Sigmoid colon (tissue), 7 donors: ENCODE measurements around the gene SLC6A3. TPM values are rescaled to one million over a fixed set of nuclear protein-coding genes. Genes with fewer than 3 reads are reported as not detected.
A peak's percentile ranks its signal among the peaks of the same experiment; 100 is the strongest.
"Not testable (repeated sequence)": the region's sequence is repeated elsewhere in the genome, so short reads cannot be mapped to it uniquely, and the experiment has no call there.

ENCODE experiments used
- DNase-seq: peaks from one replicate; pipeline ENCODE4 v3.0.0-alpha.2; 2019
- H3K27ac ChIP-seq, 4 donors: fragments of 200-600 bp; sonication (generic); one replicate each; pipeline ENCODE4 v1.5.1; 2016 to 2019; ENCODE audit warnings: mild to moderate bottlenecking in 1 of 4
- H3K27me3 ChIP-seq, 3 donors: fragments of 200-600 bp; sonication (generic); one replicate each; pipeline ENCODE4 v1.5.1; 2019; ENCODE audit warnings: mild to moderate bottlenecking in 1 of 3
- H3K36me3 ChIP-seq, 4 donors: fragments of 200-600 bp; sonication (generic); one replicate each; pipeline ENCODE4 v1.5.1; 2016 to 2019
- H3K4me1 ChIP-seq, 4 donors: fragments of 200-600 bp; sonication (generic); one replicate each; pipeline ENCODE4 v1.5.1; 2017 to 2019
- H3K4me3 ChIP-seq, 4 donors: fragments of 200-600 bp; sonication (generic); one replicate each; pipeline ENCODE4 v1.5.1; 2017 to 2019; ENCODE audit warnings: mild to moderate bottlenecking in 2 of 4, moderate library complexity in 1 of 4
- H3K9me3 ChIP-seq, 4 donors: fragments of 200-600 bp in 3 of 4; sonication (generic) in 3 of 4; one replicate each; pipeline versions ENCODE4 v1.5.1 to v1.6.1; 2013 to 2019
- EP300 ChIP-seq, 4 donors: sonication (generic); formaldehyde crosslinking; IDR thresholded peaks; one replicate each; pipeline ENCODE4 v1.6.1; 2017; ENCODE audit warnings: antibody characterized with exemption in 4 of 4
- POLR2A ChIP-seq, 2 donors: fragments of 450-650 bp; IDR thresholded peaks; one replicate each; pipeline ENCODE4 v1.6.1; 2016; ENCODE audit warnings: antibody characterized with exemption in 2 of 2, mild to moderate bottlenecking in 2 of 2, moderate library complexity in 2 of 2
- POLR2AphosphoS5 ChIP-seq, 4 donors: sonication (generic); formaldehyde crosslinking; IDR thresholded peaks; one replicate each; pipeline ENCODE4 v1.6.1; 2017; ENCODE audit warnings: antibody characterized with exemption in 4 of 4
- WGBS, 2 donors: extraction: QIAGEN DNeasy Blood & Tissue Kit; methylation state at CpG; one replicate each; pipeline ENCODE4 v1.1.7; 2013; 5-methylcytosine and 5-hydroxymethylcytosine counted together
- intact Hi-C: fragments of 100-400 bp; cut with DNase I; formaldehyde crosslinking; loops from one replicate; pipeline ENCODE4 v1.15.1; 2023
- polyA plus RNA-seq, 3 donors: library from polyadenylated mRNA; stranded (reverse); fragments of 200-250 nt; gene quantifications; one replicate each; pipeline ENCODE4 v1.2.3, GENCODE V29; 2013
- total RNA-seq, 4 donors: library from RNA; depleted of rRNA; stranded (reverse); fragments of >200 nt; gene quantifications; one replicate each; pipeline ENCODE4 v1.1.0, GENCODE V29; 2016
- TF ChIP-seq, protein P1 (sequence below), 4 experiments: fragments of 450-650 bp in 3 of 4; fragments of 200-600 bp in 1 of 4; IDR thresholded peaks; one replicate each; pipeline ENCODE4 v1.5.1; 2016 to 2019; ENCODE audit warnings: antibody characterized with exemption in 4 of 4, mild to moderate bottlenecking in 3 of 4, moderate library complexity in 2 of 4
- donor health status: healthy with polysubstance abuse.
- donor health status: Bipolar disorder and iron deficiency.
- donor health status: healthy.

SLC6A3 gene
- total and polyA plus RNA-seq, 7 donors: 0.06 TPM; not detected in 6

DNA sequence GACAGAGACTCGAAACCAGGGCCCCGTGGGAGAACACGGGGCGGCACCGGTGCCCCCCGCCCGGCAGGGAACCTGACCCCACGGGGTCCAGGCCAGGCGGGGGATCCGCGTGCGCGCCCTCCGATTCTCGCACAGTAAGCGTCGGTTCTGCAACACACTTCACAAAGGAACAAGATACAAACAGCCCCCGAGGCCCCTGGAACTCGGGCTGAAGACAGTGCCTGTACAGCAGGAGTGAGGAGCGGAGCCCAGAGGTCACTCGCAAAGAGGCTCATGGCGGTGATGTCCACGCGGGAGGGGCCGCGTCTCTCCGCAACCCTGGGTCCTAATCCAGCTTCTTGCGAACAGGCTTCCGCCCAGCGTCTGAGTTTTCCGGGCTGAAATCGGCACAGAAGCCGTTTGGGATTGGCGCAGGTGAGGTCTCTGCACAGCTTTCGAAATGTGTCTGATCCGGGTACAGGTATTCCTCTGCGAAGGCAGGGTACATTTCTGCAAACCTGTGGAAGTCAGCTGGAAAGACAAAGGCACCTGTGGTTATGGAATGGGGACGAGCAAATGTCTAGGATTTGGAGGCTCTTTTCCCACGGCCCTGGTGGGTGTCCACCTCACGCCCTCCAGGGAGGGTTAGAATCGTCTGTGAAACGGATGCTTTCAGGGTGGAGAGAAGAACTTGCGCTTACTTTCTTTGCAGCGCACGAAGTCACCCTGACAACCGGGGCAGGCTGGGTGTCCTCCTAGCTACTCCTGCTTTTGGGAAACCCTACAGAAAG is 18.3 kb upstream of the SLC6A3 start:
- peaks cover 5 to 66% (median 21%) of the 10 kb centered on the region in 4 donors for H3K36me3 ChIP-seq
- WGBS, 2 donors: 96 to 97% methylated on average over 46 of the region's 46 CpGs
- no peak overlapping the region for H3K27ac ChIP-seq
- TF ChIP-seq, protein P1, sequence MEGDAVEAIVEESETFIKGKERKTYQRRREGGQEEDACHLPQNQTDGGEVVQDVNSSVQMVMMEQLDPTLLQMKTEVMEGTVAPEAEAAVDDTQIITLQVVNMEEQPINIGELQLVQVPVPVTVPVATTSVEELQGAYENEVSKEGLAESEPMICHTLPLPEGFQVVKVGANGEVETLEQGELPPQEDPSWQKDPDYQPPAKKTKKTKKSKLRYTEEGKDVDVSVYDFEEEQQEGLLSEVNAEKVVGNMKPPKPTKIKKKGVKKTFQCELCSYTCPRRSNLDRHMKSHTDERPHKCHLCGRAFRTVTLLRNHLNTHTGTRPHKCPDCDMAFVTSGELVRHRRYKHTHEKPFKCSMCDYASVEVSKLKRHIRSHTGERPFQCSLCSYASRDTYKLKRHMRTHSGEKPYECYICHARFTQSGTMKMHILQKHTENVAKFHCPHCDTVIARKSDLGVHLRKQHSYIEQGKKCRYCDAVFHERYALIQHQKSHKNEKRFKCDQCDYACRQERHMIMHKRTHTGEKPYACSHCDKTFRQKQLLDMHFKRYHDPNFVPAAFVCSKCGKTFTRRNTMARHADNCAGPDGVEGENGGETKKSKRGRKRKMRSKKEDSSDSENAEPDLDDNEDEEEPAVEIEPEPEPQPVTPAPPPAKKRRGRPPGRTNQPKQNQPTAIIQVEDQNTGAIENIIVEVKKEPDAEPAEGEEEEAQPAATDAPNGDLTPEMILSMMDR (IDR thresholded peaks at IDR 0.05): no peak
- TF ChIP-seq POLR2AphosphoS5 (IDR thresholded peaks at IDR 0.05) (no peak), EP300 (IDR thresholded peaks at IDR 0.05) (no peak), POLR2A (IDR thresholded peaks at IDR 0.05) (no peak)
- no peak for DNase-seq
- H3K4me1 ChIP-seq: no peaks in the 10 kb centered on the region
- H3K4me3 ChIP-seq: no peak overlapping the region
- intact Hi-C loops: no loop called here
- no peaks in the 10 kb centered on the region for H3K27me3 ChIP-seq
- H3K9me3 ChIP-seq: no peaks in the 10 kb centered on the region

DNA sequence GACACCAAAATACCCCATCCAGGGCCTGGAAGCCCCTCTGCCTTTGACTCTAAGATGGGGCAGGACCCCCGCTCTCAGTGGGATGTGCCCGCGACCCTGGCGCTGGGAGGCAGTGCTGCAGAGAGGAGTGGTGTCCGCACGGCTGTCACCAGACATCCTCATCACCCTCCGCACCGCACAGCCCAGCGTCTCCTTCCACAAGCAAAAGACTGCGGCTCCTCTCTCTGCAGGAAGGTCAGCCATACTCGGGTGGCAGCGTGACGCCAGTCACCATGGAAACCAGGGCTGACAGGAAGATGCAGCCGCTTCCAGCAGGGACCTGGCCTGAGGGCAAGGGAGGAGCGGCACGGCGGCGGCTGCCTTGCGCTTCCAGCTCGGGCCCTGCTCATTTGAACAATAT is 17.1 kb upstream of the SLC6A3 start:
- Histone ChIP-seq H3K27me3 (no peaks in the 10 kb centered on the region), H3K4me3 (no peak overlapping the region), H3K9me3 (peaks cover 0 to 2% (median 0%) of the 10 kb centered on the region in 4 donors), H3K27ac (no peak overlapping the region), H3K36me3 (peaks cover 5 to 63% (median 21%) of the 10 kb centered on the region in 4 donors), H3K4me1 (no peaks in the 10 kb centered on the region)
- intact Hi-C loops: no loop called here
- 92% methylated on average over 20 of the region's 20 CpGs for WGBS, 2 donors
- DNase-seq: peak; percentile 34
- TF ChIP-seq EP300 (IDR thresholded peaks at IDR 0.05) (no peak), POLR2A (IDR thresholded peaks at IDR 0.05) (no peak), POLR2AphosphoS5 (IDR thresholded peaks at IDR 0.05) (no peak)
- TF ChIP-seq, protein P1 (IDR thresholded peaks at IDR 0.05): no peak

DNA sequence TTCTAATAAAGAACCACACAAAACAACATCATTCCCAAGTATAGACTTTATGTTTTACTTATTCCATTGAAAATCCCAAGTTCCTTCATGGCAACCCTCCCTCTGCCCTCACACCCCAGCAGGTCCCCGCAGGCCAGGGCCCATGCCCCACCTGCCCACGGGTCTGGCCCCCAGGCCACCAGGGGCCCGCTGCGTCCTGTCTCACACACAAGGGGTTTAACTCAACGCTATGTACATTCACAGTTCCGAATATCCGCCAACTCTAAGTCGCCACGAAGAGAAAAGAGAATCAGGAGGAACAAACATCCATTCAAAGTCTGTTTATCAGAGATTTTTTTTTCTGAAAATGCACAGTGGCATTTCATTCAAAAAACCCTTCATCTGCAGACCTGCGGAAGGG is 16.2 kb upstream of the SLC6A3 start:
- H3K9me3 ChIP-seq: peaks cover 0 to 5% (median 0%) of the 10 kb centered on the region in 4 donors
- TF ChIP-seq, protein P1 (IDR thresholded peaks at IDR 0.05): no peak
- TF ChIP-seq POLR2AphosphoS5 (IDR thresholded peaks at IDR 0.05) (no peak), POLR2A (IDR thresholded peaks at IDR 0.05) (no peak), EP300 (IDR thresholded peaks at IDR 0.05) (no peak)
- H3K27ac ChIP-seq: no peak overlapping the region
- 97 to 98% methylated on average over 10 of the region's 10 CpGs for WGBS, 2 donors
- H3K27me3 ChIP-seq: no peaks in the 10 kb centered on the region
- H3K4me1 ChIP-seq: no peaks in the 10 kb centered on the region
- H3K36me3 ChIP-seq: peaks cover 5 to 55% (median 19%) of the 10 kb centered on the region in 4 donors
- intact Hi-C loops: no loop called here
- DNase-seq: peak; percentile 29
- no peak overlapping the region for H3K4me3 ChIP-seq

DNA sequence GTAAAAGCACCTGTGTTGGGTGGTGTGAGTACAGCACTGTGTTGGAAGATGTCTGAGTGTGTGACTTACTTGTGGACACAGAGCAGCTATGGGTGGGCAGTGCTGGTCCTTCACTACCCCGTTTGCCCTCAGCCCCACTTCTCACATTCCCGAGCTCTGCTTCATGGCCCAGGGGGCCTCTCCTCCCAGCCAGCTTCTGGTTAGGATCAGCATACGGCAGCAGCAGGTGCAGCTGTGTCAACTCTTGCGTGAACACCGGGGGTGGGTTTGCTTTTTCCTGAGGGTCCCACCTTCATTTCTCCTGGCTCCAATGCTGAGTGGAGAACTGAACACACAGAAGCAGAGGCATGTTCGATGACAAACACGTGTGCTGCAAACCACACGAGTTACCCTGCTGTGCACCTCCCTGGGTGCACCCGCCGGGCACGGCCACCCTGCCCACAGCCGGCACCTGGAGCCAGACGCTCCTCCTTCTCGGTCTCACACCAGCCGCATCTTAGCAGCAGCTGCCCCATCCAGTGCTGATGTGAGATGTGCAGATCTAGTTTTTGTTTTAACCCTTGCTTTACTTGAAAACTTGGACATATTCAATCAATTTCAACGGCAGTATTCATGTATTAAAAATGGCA is 14.9 kb upstream of the SLC6A3 start:
- intact Hi-C loops: no loop called here
- peak; percentile 33 for DNase-seq
- Histone ChIP-seq H3K4me3 (no peak overlapping the region), H3K9me3 (peaks cover 0 to 7% (median 1%) of the 10 kb centered on the region in 4 donors), H3K4me1 (no peaks in the 10 kb centered on the region), H3K27me3 (no peaks in the 10 kb centered on the region), H3K36me3 (peaks cover 5 to 45% (median 16%) of the 10 kb centered on the region in 4 donors), H3K27ac (no peak overlapping the region)
- no peak for TF ChIP-seq EP300 (IDR thresholded peaks at IDR 0.05)
- TF ChIP-seq, protein P1 (IDR thresholded peaks at IDR 0.05): no peak
- no peak for TF ChIP-seq POLR2AphosphoS5 (IDR thresholded peaks at IDR 0.05)
- TF ChIP-seq POLR2A (IDR thresholded peaks at IDR 0.05): no peak
- WGBS, 2 donors: 84 to 87% methylated on average over 16 of the region's 16 CpGs

DNA sequence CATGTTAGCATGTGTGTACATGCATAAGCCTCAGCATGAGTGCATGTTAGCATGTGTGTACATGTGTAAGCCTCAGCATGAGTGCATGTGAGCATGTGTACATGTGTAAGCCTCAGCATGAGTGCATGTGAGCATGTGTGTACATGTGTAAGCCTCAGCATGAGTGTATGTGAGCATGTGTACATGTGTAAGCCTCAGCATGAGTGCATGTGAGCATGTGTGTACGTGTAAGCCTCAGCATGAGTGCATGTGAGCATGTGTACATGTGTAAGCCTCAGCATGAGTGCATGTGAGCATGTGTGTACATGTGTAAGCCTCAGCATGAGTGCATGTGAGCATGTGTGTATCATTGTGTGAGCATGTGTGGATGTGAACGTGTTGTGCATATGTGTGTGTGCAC is 14.2 kb upstream of the SLC6A3 start:
- not testable (repeated sequence) for H3K9me3 ChIP-seq, DNase-seq
- WGBS, 2 donors: 93 to 99% methylated on average over 2 of the region's 2 CpGs

DNA sequence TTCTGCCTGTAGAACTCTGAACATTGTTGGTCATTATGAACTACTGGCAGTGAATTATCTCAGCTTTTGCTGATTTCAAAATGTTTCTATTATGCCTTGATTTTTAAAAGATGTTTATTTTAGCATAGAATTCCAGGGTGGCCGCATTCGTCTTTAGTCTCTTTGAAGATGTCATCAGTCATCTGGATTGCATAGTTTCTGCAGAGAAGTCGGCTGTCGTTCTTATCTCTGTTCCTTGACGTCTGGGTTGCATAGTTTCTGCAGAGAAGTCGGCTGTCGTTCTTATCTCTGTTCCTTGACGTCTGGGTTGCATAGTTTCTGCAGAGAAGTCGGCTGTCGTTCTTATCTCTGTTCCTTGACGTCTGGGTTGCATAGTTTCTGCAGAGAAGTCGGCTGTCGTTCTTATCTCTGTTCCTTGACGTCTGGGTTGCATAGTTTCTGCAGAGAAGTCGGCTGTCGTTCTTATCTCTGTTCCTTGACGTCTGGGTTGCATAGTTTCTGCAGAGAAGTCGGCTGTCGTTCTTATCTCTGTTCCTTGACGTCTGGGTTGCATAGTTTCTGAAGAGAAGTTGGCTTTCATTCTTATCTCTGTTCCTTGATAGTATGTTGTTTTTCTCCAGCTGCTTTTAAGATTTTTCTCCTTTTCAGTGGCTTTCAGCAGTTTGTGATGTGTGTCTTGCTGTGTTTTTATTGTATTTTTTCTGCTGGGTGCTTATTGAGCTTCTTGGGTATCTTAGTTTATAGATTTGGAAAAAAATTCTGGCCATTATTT is 11.1 kb upstream of the SLC6A3 start:
- Histone ChIP-seq H3K36me3 (peaks cover 0 to 14% (median 2%) of the 10 kb centered on the region in 4 donors), H3K9me3 (peaks cover 3 to 19% (median 7%) of the 10 kb centered on the region in 4 donors)
- WGBS, 2 donors: 89 to 93% methylated on average over 10 of the region's 20 CpGs
- DNase-seq, H3K4me1 ChIP-seq, H3K27me3 ChIP-seq, H3K4me3 ChIP-seq, intact Hi-C loops, H3K27ac ChIP-seq: not testable (repeated sequence)

More for the DNA sequence above, 14.2 kb upstream of the SLC6A3 start:
- H3K4me3 ChIP-seq, H3K27me3 ChIP-seq, intact Hi-C loops, H3K27ac ChIP-seq, H3K4me1 ChIP-seq: not testable (repeated sequence)
- peaks cover 5 to 45% (median 16%) of the 10 kb centered on the region in 4 donors for H3K36me3 ChIP-seq
